ENCODE measurements around the gene TLR9. TPM values are rescaled to one million over a fixed set of nuclear protein-coding genes. Genes with fewer than 3 reads are reported as not detected.
A peak's percentile ranks its signal among the peaks of the same experiment; 100 is the strongest.

The TLR9 gene
- polyA plus RNA-seq, 1 of the 3 experiments (the other 2 are of a cell fraction), result 0.12 TPM

DNA sequence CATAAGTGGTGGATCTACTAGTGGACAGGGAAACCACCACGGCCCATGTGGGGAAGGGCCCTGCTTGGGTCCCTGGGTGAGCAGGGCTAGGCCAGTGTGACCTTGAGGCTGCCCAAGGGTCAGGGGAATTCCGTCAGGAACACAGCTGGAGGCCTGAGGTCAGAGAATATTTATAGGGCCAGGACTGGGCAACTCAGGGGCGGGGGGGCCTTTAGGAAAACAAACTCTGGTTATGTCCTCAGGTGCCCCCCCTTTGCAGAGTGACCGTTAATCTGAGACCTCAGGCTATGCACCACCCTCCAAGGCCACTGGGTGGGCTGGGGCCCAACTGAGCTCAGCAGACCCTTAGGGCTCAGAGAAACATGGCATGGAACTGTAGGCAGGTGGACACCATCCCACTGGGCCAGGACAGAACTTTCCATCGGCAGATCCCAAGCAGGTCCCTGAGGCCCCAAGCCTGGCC lies 11.0 kb upstream of the TLR9 start:
- 71% methylated on average over 4 of the region's 5 CpGs for WGBS (ENCODE audit: low lambda C conversion rate)

DNA sequence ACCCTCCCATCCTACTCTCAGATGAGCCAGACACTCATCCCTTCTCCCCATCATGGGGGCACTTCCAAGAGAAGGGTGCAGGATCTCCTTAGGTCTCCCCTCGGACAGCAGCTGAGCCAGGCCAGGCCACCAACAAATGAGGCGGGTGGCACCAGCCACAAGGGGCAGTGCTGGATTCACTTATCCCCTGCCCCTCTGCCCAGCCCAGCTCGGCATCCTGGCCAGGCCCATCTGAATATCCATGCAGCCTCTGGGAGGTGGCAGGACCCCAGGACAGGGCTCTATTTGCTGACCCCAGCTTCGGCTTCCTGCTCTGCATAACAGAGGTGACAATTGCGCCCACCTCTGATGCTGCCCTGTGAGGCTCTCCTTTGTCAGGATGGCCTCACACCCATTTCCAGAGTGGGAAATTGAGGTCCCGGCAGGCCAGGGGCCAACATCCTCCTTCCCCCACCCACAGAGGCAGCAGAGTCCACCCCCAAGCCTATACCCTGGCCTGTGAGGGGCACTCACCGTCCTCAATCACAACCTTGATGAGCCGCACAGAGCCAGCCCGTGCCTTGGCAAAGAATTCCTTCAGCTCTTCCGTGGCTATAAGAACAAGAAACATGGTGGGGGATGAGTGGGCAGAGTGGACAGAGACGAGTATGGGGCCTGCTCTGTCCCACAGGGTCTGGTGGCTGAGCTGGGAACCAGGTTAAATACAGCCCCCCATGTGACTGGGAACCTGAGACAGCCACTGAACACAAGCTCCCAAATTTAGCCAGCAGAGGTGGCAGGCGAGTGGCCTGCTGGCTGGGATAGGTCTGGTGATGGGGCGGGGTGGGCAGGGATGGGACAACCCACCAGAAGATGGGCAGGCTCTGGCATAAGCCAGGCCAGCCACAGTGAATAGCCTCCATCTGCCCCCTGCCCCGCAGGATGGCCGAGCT lies 9.3 kb upstream of the TLR9 start:
- Histone ChIP-seq H3K4me3 (ENCODE audit: low read depth in 2 of 2, low read length in 1 of 2) (no peak overlapping the region), H3K4me1 (ENCODE audit: control insufficient read depth in 1 of 2, insufficient read depth in 2 of 2, low read depth in 1 of 2, low read length in 1 of 2) (peaks cover 8 to 35% of the 10 kb centered on the region in 2 experiments; a peak in 3 of 4 replicates), H3K4me2 (no peak overlapping the region), H3K9me3 (no peaks in the 10 kb centered on the region), H3K27me3 (ENCODE audit: insufficient read depth) (no peaks in the 10 kb centered on the region), H3K9me2 (no peaks in the 10 kb centered on the region), H4K20me1 (ENCODE audit: insufficient read depth) (peaks cover 23% of the 10 kb centered on the region), H3K79me2 (ENCODE audit: insufficient read depth) (peaks cover 80% of the 10 kb centered on the region), H3K36me3 (replicated peaks in 1 of 2; ENCODE audit: control insufficient read depth in 1 of 2, insufficient read depth in 2 of 2, low read length in 1 of 2) (peaks cover 16 to 27% of the 10 kb centered on the region in 2 experiments), H3K9ac (no peak overlapping the region), H3F3A (replicated peaks; ENCODE audit: insufficient read depth) (peaks cover 12% of the 10 kb centered on the region), H3K27ac (ENCODE audit: low read depth in 2 of 2, low read length in 1 of 2) (no peak overlapping the region; a peak in 1 of 4 replicates), H2AFZ (ENCODE audit: low read depth) (no peak overlapping the region)
- POLR2A ChIA-PET, result interaction anchor here (1.1 kb wide), 1 partner anchor 45 kb away, joined by 4 read pairs; no protein-coding TSS in a partner anchor
- CTCF ChIA-PET, result interaction anchor here (0.6 to 11.8 kb wide), 9 partner anchors 11 to 231 kb away, joined by 3 to 257 read pairs (median 3); partner anchors contain the start of genes PPM1M, TLR9 and WDR82
- 98% methylated on average over 13 of the region's 15 CpGs for WGBS (ENCODE audit: low lambda C conversion rate)
- DNase-seq, result no peak
- no peak for TF ChIP-seq TCF12 (IDR thresholded peaks at IDR 0.05)
- TF ChIP-seq NFIC (IDR thresholded peaks at IDR 0.05; ENCODE audit: borderline replicate concordance), result no peak
- TF ChIP-seq JUND (IDR thresholded peaks at IDR 0.05), result no peak
- no peak for TF ChIP-seq EZH2phosphoT487 (IDR thresholded peaks at IDR 0.05; ENCODE audit: borderline replicate concordance, low read depth)
- no peak for TF ChIP-seq EP300 (IDR thresholded peaks at IDR 0.05; ENCODE audit: borderline replicate concordance in 1 of 2, low read depth in 1 of 2, low read length in 1 of 2)
- TF ChIP-seq, protein P1, sequence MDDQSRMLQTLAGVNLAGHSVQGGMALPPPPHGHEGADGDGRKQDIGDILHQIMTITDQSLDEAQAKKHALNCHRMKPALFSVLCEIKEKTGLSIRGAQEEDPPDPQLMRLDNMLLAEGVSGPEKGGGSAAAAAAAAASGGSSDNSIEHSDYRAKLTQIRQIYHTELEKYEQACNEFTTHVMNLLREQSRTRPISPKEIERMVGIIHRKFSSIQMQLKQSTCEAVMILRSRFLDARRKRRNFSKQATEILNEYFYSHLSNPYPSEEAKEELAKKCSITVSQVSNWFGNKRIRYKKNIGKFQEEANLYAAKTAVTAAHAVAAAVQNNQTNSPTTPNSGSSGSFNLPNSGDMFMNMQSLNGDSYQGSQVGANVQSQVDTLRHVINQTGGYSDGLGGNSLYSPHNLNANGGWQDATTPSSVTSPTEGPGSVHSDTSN (IDR thresholded peaks at IDR 0.05), result no peak
- TF ChIP-seq, protein P2, sequence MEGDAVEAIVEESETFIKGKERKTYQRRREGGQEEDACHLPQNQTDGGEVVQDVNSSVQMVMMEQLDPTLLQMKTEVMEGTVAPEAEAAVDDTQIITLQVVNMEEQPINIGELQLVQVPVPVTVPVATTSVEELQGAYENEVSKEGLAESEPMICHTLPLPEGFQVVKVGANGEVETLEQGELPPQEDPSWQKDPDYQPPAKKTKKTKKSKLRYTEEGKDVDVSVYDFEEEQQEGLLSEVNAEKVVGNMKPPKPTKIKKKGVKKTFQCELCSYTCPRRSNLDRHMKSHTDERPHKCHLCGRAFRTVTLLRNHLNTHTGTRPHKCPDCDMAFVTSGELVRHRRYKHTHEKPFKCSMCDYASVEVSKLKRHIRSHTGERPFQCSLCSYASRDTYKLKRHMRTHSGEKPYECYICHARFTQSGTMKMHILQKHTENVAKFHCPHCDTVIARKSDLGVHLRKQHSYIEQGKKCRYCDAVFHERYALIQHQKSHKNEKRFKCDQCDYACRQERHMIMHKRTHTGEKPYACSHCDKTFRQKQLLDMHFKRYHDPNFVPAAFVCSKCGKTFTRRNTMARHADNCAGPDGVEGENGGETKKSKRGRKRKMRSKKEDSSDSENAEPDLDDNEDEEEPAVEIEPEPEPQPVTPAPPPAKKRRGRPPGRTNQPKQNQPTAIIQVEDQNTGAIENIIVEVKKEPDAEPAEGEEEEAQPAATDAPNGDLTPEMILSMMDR (IDR thresholded peaks at IDR 0.05), result no peak
- TF ChIP-seq RCOR1 (IDR thresholded peaks at IDR 0.05; ENCODE audit: low read length), result no peak
- TF ChIP-seq POLR2AphosphoS5 (IDR thresholded peaks at IDR 0.05; ENCODE audit: low read depth, low read length), result no peak
- TF ChIP-seq, protein P3, sequence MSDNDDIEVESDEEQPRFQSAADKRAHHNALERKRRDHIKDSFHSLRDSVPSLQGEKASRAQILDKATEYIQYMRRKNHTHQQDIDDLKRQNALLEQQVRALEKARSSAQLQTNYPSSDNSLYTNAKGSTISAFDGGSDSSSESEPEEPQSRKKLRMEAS (IDR thresholded peaks at IDR 0.05; ENCODE audit: low read depth), result no peak
- TF ChIP-seq FOXM1 (IDR thresholded peaks at IDR 0.05; ENCODE audit: low read depth), result no peak
- TF ChIP-seq RAD21 (IDR thresholded peaks at IDR 0.05; ENCODE audit: low read length), result no peak
- TF ChIP-seq, protein P4, sequence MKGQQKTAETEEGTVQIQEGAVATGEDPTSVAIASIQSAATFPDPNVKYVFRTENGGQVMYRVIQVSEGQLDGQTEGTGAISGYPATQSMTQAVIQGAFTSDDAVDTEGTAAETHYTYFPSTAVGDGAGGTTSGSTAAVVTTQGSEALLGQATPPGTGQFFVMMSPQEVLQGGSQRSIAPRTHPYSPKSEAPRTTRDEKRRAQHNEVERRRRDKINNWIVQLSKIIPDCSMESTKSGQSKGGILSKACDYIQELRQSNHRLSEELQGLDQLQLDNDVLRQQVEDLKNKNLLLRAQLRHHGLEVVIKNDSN (IDR thresholded peaks at IDR 0.05; ENCODE audit: borderline replicate concordance, low read depth), result no peak
- no peak for TF ChIP-seq FOSL2 (IDR thresholded peaks at IDR 0.05; ENCODE audit: borderline replicate concordance, low read depth)

More for the DNA sequence above, 11.0 kb upstream of the TLR9 start:
- no peak for TF ChIP-seq EP300 (IDR thresholded peaks at IDR 0.05; ENCODE audit: borderline replicate concordance in 1 of 2, low read depth in 1 of 2, low read length in 1 of 2)
- TF ChIP-seq, protein P2 (IDR thresholded peaks at IDR 0.05), result peak; percentile 9; the same call in 1 of the 2 replicates
- ChIA-PET POLR2A (interaction anchor here (4.6 kb wide), 1 partner anchor 42 kb away, joined by 67 read pairs; the partner anchor contains the start of gene WDR82), CTCF (interaction anchor here (0.6 to 11.8 kb wide), 10 partner anchors 9 to 380 kb away, joined by 3 to 257 read pairs (median 4); partner anchors contain the start of genes GLYCTK, PPM1M, TLR9 and WDR82)
- Histone ChIP-seq H3K79me2 (ENCODE audit: insufficient read depth) (peaks cover 84% of the 10 kb centered on the region), H3K9me3 (no peaks in the 10 kb centered on the region), H3K9ac (peak overlapping the region; percentile 83; the same call in 1 of the 2 replicates), H3K36me3 (replicated peaks in 1 of 2; ENCODE audit: control insufficient read depth in 1 of 2, insufficient read depth in 2 of 2, low read length in 1 of 2) (peaks cover 5 to 10% of the 10 kb centered on the region in 2 experiments), H3K4me3 (ENCODE audit: low read depth in 2 of 2, low read length in 1 of 2) (peak overlapping the region in 1 of 2 experiments; percentile 97; a peak in 2 of 4 replicates), H3F3A (replicated peaks; ENCODE audit: insufficient read depth) (peaks cover 15% of the 10 kb centered on the region), H3K27me3 (ENCODE audit: insufficient read depth) (no peaks in the 10 kb centered on the region), H3K4me2 (peak overlapping the region; percentile 89), H4K20me1 (ENCODE audit: insufficient read depth) (peaks cover 15% of the 10 kb centered on the region), H3K4me1 (ENCODE audit: control insufficient read depth in 1 of 2, insufficient read depth in 2 of 2, low read depth in 1 of 2, low read length in 1 of 2) (peaks cover 8 to 50% of the 10 kb centered on the region in 2 experiments), H3K9me2 (no peaks in the 10 kb centered on the region), H3K27ac (ENCODE audit: low read depth in 2 of 2, low read length in 1 of 2) (peak overlapping the region in 1 of 2 experiments; percentile 96; a peak in 2 of 4 replicates), H2AFZ (ENCODE audit: low read depth) (no peak overlapping the region)
- DNase-seq, result no peak
